ENCODE measurements around the gene INSR.

DNA sequence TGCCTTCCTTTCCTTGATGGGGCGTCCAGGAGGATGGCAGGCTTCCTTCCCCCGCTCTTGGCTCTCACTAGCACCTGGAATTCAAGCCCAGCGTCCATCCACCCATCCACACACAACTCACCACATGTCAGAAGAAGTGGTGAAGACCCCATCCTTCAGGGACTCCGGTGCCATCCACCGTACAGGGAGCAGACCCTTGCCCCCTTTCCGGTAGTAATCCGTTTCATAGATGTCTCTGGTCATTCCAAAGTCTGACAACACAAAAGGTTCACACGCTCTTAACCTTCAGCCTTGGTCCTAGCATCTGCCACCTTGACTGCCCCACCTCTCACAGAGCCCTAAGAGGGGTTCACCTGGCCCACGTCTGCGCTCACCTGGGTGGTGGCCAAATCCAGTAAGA, 173.7 kb downstream of the INSR start:
- TF ChIP-seq, protein P1, sequence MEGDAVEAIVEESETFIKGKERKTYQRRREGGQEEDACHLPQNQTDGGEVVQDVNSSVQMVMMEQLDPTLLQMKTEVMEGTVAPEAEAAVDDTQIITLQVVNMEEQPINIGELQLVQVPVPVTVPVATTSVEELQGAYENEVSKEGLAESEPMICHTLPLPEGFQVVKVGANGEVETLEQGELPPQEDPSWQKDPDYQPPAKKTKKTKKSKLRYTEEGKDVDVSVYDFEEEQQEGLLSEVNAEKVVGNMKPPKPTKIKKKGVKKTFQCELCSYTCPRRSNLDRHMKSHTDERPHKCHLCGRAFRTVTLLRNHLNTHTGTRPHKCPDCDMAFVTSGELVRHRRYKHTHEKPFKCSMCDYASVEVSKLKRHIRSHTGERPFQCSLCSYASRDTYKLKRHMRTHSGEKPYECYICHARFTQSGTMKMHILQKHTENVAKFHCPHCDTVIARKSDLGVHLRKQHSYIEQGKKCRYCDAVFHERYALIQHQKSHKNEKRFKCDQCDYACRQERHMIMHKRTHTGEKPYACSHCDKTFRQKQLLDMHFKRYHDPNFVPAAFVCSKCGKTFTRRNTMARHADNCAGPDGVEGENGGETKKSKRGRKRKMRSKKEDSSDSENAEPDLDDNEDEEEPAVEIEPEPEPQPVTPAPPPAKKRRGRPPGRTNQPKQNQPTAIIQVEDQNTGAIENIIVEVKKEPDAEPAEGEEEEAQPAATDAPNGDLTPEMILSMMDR (IDR thresholded peaks at IDR 0.05) = no peak
- no peak for TF ChIP-seq ZFX (IDR thresholded peaks at IDR 0.05; ENCODE audit: borderline replicate concordance)
